ENCODE measurements around the gene LHPP.

The LHPP gene

DNA sequence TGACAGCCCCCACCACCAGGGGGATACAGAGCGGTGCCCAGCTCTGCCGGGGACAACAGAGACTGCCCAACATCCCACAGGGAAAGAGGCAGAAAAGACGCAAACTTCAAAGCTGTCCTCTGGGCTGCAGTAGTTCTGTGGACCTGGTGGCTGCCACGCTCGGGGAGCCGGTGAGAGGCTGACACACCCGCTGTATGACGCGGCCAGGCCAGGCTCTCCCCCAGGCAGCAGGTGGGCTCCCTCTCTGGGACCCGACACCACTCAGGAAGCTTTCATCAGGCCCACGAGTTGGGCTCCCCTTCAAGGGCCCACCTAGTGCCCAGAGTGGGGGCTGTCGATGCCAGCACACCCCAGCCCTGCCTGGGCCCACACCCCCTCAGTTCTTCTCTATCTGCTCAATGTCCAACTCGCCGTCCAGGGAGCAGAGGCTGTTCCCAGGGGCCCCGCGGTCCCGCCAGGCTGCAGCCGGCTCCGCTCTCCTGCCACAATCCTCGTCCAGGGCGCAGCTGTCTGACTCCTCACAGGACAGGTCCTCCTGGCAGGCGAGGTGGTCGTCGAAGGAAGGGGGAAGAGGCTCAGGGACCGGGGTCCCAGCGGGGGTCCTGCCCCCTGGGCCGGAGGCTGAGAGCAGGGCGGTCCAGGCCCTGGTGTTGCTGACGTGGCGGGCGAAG lies 161.4 kb downstream of the LHPP start:
- H4K5ac ChIP-seq (ENCODE audit: low read length): no peak overlapping the region
- no peaks in the 10 kb centered on the region for H3K4me1 ChIP-seq (ENCODE audit: control insufficient read depth, low read depth, low read length)
- no peak overlapping the region for H3K23ac ChIP-seq (ENCODE audit: low read length)
- H3K36me3 ChIP-seq (ENCODE audit: control insufficient read depth, insufficient read depth, low read length): no peaks in the 10 kb centered on the region
- H3K18ac ChIP-seq (ENCODE audit: low read length): no peak overlapping the region
- H3K4me2 ChIP-seq (ENCODE audit: low read length): no peak overlapping the region
- no CpG with 5 or more reads among the region's 31 CpGs for WGBS (ENCODE audit: extremely low coverage, insufficient coverage, low lambda C conversion rate)
- no peaks in the 10 kb centered on the region for H3K79me2 ChIP-seq (ENCODE audit: control insufficient read depth, insufficient read depth, low read length)
- DNase-seq: no peak
- no peak overlapping the region for H3K9ac ChIP-seq (ENCODE audit: low read length)
- H2AK5ac ChIP-seq (ENCODE audit: low read length): no peak overlapping the region
- no peak overlapping the region for H3K4me3 ChIP-seq (ENCODE audit: low read length)
- H3K79me1 ChIP-seq (ENCODE audit: low read length): no peaks in the 10 kb centered on the region
- H3K4ac ChIP-seq (ENCODE audit: low read depth, low read length): no peak overlapping the region
- no peak overlapping the region for H2BK5ac ChIP-seq (ENCODE audit: low read length)
- H3K27ac ChIP-seq (ENCODE audit: low read depth, low read length): no peak overlapping the region
- H2BK120ac ChIP-seq (ENCODE audit: low read depth, low read length): no peak overlapping the region
- no peaks in the 10 kb centered on the region for H3K27me3 ChIP-seq (ENCODE audit: insufficient read depth, low read length, poor library complexity)
- no peak overlapping the region for H2BK15ac ChIP-seq (replicated peaks; ENCODE audit: low read depth)
- no peak overlapping the region for H4K8ac ChIP-seq (ENCODE audit: low read depth, low read length)
- no peak overlapping the region for H3K56ac ChIP-seq (ENCODE audit: low read length)

DNA sequence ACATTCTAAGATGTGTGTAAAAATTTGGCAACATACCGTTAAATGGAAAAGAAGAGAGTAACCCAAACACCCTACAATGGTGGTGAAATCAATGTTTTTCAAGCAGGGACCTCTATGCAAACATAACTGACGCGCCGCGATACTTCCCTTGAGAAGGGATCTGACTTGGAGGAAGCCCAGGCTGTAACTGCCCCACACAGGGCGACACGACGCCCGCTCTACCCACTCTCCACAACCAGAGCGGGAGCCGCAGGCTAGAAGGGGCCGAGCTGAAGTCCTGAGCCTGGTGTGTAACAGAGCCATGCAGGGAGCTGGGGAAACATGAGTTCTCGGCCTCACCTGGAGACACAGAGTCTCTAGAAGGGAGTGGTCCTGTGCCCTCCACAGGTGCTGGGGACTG lies 162.4 kb downstream of the LHPP start:
- no peak overlapping the region for H3K56ac ChIP-seq (ENCODE audit: low read length)
- no peak overlapping the region for H2BK15ac ChIP-seq (replicated peaks; ENCODE audit: low read depth)
- no peaks in the 10 kb centered on the region for H3K79me2 ChIP-seq (ENCODE audit: control insufficient read depth, insufficient read depth, low read length)
- no peak overlapping the region for H2BK5ac ChIP-seq (ENCODE audit: low read length)
- H3K36me3 ChIP-seq (ENCODE audit: control insufficient read depth, insufficient read depth, low read length): no peaks in the 10 kb centered on the region
- no peak overlapping the region for H4K8ac ChIP-seq (ENCODE audit: low read depth, low read length)
- no peak overlapping the region for H2BK120ac ChIP-seq (ENCODE audit: low read depth, low read length)
- no peak overlapping the region for H3K18ac ChIP-seq (ENCODE audit: low read length)
- no peaks in the 10 kb centered on the region for H3K79me1 ChIP-seq (ENCODE audit: low read length)
- H3K4ac ChIP-seq (ENCODE audit: low read depth, low read length): no peak overlapping the region
- H3K27ac ChIP-seq (ENCODE audit: low read depth, low read length): no peak overlapping the region
- no peak overlapping the region for H3K4me2 ChIP-seq (ENCODE audit: low read length)
- no peaks in the 10 kb centered on the region for H3K4me1 ChIP-seq (ENCODE audit: control insufficient read depth, low read depth, low read length)
- no peak overlapping the region for H3K9ac ChIP-seq (ENCODE audit: low read length)
- no peak overlapping the region for H3K4me3 ChIP-seq (ENCODE audit: low read length)
- no peaks in the 10 kb centered on the region for H3K27me3 ChIP-seq (ENCODE audit: insufficient read depth, low read length, poor library complexity)
- no peak for DNase-seq
- H2AK5ac ChIP-seq (ENCODE audit: low read length): no peak overlapping the region
- H3K23ac ChIP-seq (ENCODE audit: low read length): no peak overlapping the region
- H4K5ac ChIP-seq (ENCODE audit: low read length): no peak overlapping the region
- WGBS (ENCODE audit: extremely low coverage, insufficient coverage, low lambda C conversion rate): no CpG with 5 or more reads among the region's 13 CpGs

DNA sequence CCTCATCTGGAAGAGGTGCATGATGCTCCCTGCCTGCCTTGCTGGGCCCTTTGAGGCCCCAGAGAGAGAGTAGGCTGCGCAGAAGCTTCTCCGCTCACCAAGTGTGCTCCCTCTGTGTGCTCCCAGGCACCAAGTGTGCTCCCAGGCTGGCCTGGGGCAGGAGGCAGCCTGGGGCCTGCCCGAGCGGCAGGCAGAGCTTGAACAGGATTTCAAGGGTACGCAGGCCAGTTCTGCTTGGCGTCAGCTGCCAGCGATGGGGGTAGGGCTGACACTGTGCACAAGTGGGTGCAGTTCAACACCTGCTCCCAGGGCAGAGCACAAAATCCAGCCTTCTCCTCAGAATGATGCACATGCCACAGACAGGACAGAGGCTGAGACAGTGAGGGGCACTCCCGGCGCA lies 162.8 kb downstream of the LHPP start:
- no peak overlapping the region for H3K18ac ChIP-seq (ENCODE audit: low read length)
- H3K27me3 ChIP-seq (ENCODE audit: insufficient read depth, low read length, poor library complexity): no peaks in the 10 kb centered on the region
- DNase-seq: no peak
- no peak overlapping the region for H3K56ac ChIP-seq (ENCODE audit: low read length)
- H3K23ac ChIP-seq (ENCODE audit: low read length): no peak overlapping the region
- no peak overlapping the region for H3K4ac ChIP-seq (ENCODE audit: low read depth, low read length)
- no peak overlapping the region for H2BK15ac ChIP-seq (replicated peaks; ENCODE audit: low read depth)
- H2AK5ac ChIP-seq (ENCODE audit: low read length): no peak overlapping the region
- no peak overlapping the region for H3K27ac ChIP-seq (ENCODE audit: low read depth, low read length)
- no CpG with 5 or more reads among the region's 9 CpGs for WGBS (ENCODE audit: extremely low coverage, insufficient coverage, low lambda C conversion rate)
- no peaks in the 10 kb centered on the region for H3K79me1 ChIP-seq (ENCODE audit: low read length)
- no peak overlapping the region for H3K4me3 ChIP-seq (ENCODE audit: low read length)
- no peak overlapping the region for H3K9ac ChIP-seq (ENCODE audit: low read length)
- H2BK5ac ChIP-seq (ENCODE audit: low read length): no peak overlapping the region
- H2BK120ac ChIP-seq (ENCODE audit: low read depth, low read length): no peak overlapping the region
- no peak overlapping the region for H3K4me2 ChIP-seq (ENCODE audit: low read length)
- H3K4me1 ChIP-seq (ENCODE audit: control insufficient read depth, low read depth, low read length): no peaks in the 10 kb centered on the region
- H3K79me2 ChIP-seq (ENCODE audit: control insufficient read depth, insufficient read depth, low read length): no peaks in the 10 kb centered on the region
- no peak overlapping the region for H4K5ac ChIP-seq (ENCODE audit: low read length)
- H3K36me3 ChIP-seq (ENCODE audit: control insufficient read depth, insufficient read depth, low read length): no peaks in the 10 kb centered on the region
- no peak overlapping the region for H4K8ac ChIP-seq (ENCODE audit: low read depth, low read length)

DNA sequence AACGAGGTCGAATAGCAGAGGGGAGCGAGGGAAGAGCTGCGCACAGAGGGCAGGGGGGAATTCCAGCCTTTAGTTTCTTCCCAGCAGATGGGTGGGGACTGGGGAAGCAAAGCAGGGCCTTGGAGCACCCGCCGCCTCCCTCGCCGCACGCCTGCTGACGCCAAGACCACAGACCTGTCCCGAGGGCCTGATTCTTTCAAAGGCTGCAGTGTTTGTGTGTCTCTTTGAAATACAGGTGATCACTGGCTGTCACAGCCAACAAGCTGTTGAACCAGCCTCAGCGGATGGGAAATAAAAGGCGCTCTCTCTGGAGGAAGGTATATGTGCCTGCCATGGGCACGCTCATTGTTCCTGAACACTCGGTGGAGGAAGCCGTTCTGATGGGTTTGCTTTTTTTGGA lies 163.3 kb downstream of the LHPP start:
- DNase-seq: no peak
- no peaks in the 10 kb centered on the region for H3K36me3 ChIP-seq (ENCODE audit: control insufficient read depth, insufficient read depth, low read length)
- no peaks in the 10 kb centered on the region for H3K79me1 ChIP-seq (ENCODE audit: low read length)
- H3K4ac ChIP-seq (ENCODE audit: low read depth, low read length): no peak overlapping the region
- no peaks in the 10 kb centered on the region for H3K4me1 ChIP-seq (ENCODE audit: control insufficient read depth, low read depth, low read length)
- H4K5ac ChIP-seq (ENCODE audit: low read length): no peak overlapping the region
- H3K9ac ChIP-seq (ENCODE audit: low read length): no peak overlapping the region
- H3K27me3 ChIP-seq (ENCODE audit: insufficient read depth, low read length, poor library complexity): no peaks in the 10 kb centered on the region
- H3K79me2 ChIP-seq (ENCODE audit: control insufficient read depth, insufficient read depth, low read length): no peaks in the 10 kb centered on the region
- no peak overlapping the region for H2BK5ac ChIP-seq (ENCODE audit: low read length)
- no peak overlapping the region for H3K23ac ChIP-seq (ENCODE audit: low read length)
- H3K27ac ChIP-seq (ENCODE audit: low read depth, low read length): no peak overlapping the region
- no peak overlapping the region for H2AK5ac ChIP-seq (ENCODE audit: low read length)
- no peak overlapping the region for H3K18ac ChIP-seq (ENCODE audit: low read length)
- no peak overlapping the region for H2BK15ac ChIP-seq (replicated peaks; ENCODE audit: low read depth)
- no peak overlapping the region for H3K4me2 ChIP-seq (ENCODE audit: low read length)
- no CpG with 5 or more reads among the region's 16 CpGs for WGBS (ENCODE audit: extremely low coverage, insufficient coverage, low lambda C conversion rate)
- H3K56ac ChIP-seq (ENCODE audit: low read length): no peak overlapping the region
- H3K4me3 ChIP-seq (ENCODE audit: low read length): no peak overlapping the region
- no peak overlapping the region for H2BK120ac ChIP-seq (ENCODE audit: low read depth, low read length)
- no peak overlapping the region for H4K8ac ChIP-seq (ENCODE audit: low read depth, low read length)

DNA sequence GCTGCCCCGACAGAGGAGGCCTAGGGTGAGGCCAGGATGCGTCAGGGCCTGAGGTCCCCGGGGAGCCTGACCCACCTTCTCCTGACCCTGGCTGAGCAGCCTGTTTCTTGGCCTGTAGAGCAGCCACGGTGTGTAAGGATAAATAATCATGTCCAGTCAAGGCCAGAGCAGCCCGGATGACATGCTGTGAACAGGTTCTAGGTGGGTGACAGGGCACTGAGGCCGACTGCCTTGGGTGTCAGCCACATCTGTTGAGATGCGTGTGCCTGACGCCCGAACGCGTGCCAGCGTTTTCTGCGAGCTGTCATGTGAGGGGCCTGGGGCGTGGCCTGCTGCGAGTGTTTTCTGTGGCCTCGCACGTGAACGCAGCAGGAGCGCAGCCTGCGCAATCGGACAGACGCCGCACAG lies 164.2 kb downstream of the LHPP start:
- H3K79me1 ChIP-seq (ENCODE audit: low read length): no peaks in the 10 kb centered on the region
- H2BK120ac ChIP-seq (ENCODE audit: low read depth, low read length): no peak overlapping the region
- no peak overlapping the region for H2AK5ac ChIP-seq (ENCODE audit: low read length)
- no peak overlapping the region for H3K27ac ChIP-seq (ENCODE audit: low read depth, low read length)
- H2BK5ac ChIP-seq (ENCODE audit: low read length): no peak overlapping the region
- H3K56ac ChIP-seq (ENCODE audit: low read length): no peak overlapping the region
- H3K9ac ChIP-seq (ENCODE audit: low read length): no peak overlapping the region
- H3K4me1 ChIP-seq (ENCODE audit: control insufficient read depth, low read depth, low read length): no peaks in the 10 kb centered on the region
- H4K5ac ChIP-seq (ENCODE audit: low read length): no peak overlapping the region
- no peaks in the 10 kb centered on the region for H3K79me2 ChIP-seq (ENCODE audit: control insufficient read depth, insufficient read depth, low read length)
- H2BK15ac ChIP-seq (replicated peaks; ENCODE audit: low read depth): no peak overlapping the region
- no peak for DNase-seq
- H3K27me3 ChIP-seq (ENCODE audit: insufficient read depth, low read length, poor library complexity): no peaks in the 10 kb centered on the region
- no peak overlapping the region for H4K8ac ChIP-seq (ENCODE audit: low read depth, low read length)
- no peak overlapping the region for H3K4ac ChIP-seq (ENCODE audit: low read depth, low read length)
- no peak overlapping the region for H3K4me2 ChIP-seq (ENCODE audit: low read length)
- H3K23ac ChIP-seq (ENCODE audit: low read length): no peak overlapping the region
- WGBS (ENCODE audit: extremely low coverage, insufficient coverage, low lambda C conversion rate): no CpG with 5 or more reads among the region's 23 CpGs
- no peak overlapping the region for H3K18ac ChIP-seq (ENCODE audit: low read length)
- no peak overlapping the region for H3K4me3 ChIP-seq (ENCODE audit: low read length)
- no peaks in the 10 kb centered on the region for H3K36me3 ChIP-seq (ENCODE audit: control insufficient read depth, insufficient read depth, low read length)

DNA sequence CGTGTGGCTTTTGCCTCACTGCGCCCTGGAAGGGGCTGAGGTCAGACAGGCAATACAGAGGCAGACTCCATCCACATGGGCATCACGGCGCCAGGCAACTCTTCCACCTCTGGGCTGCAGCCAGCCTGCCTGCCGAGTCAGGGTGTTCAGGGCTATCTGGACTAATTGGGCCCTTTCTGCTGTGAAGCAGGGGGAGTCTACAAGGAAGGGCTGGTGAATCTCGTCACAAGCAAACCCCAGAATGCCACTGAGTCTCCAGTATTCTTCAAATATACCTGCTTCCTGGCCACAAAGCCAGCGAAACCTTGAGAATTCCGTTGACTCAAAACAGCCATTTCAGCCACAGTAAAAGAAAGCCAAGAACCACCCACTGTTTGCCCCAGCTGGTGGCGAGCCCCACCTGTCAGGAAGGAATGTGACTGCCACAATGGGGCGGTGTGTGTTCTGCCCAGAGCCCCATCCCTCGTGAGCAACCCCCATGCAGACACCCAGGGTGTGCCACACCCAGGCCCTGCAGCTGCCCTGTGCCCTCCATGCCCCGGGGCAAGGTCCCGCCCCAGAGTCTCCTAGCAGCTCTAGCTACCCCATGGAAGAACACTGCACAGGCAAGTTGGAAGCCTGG lies 165.2 kb downstream of the LHPP start:
- Histone ChIP-seq H3K4me1 (ENCODE audit: control insufficient read depth, low read depth, low read length) (no peaks in the 10 kb centered on the region), H3K9ac (ENCODE audit: low read length) (no peak overlapping the region), H3K27ac (ENCODE audit: low read depth, low read length) (no peak overlapping the region), H2BK5ac (ENCODE audit: low read length) (no peak overlapping the region), H4K5ac (ENCODE audit: low read length) (no peak overlapping the region), H2BK120ac (ENCODE audit: low read depth, low read length) (no peak overlapping the region), H3K18ac (ENCODE audit: low read length) (no peak overlapping the region), H3K4ac (ENCODE audit: low read depth, low read length) (no peak overlapping the region), H3K4me2 (ENCODE audit: low read length) (no peak overlapping the region), H3K79me2 (ENCODE audit: control insufficient read depth, insufficient read depth, low read length) (no peaks in the 10 kb centered on the region), H3K36me3 (ENCODE audit: control insufficient read depth, insufficient read depth, low read length) (no peaks in the 10 kb centered on the region), H2AK5ac (ENCODE audit: low read length) (no peak overlapping the region), H3K56ac (ENCODE audit: low read length) (peak overlapping the region; percentile 15), H4K8ac (ENCODE audit: low read depth, low read length) (no peak overlapping the region), H3K79me1 (ENCODE audit: low read length) (no peaks in the 10 kb centered on the region), H3K23ac (ENCODE audit: low read length) (no peak overlapping the region), H3K27me3 (ENCODE audit: insufficient read depth, low read length, poor library complexity) (no peaks in the 10 kb centered on the region), H2BK15ac (replicated peaks; ENCODE audit: low read depth) (no peak overlapping the region), H3K4me3 (ENCODE audit: low read length) (no peak overlapping the region)
- WGBS (ENCODE audit: extremely low coverage, insufficient coverage, low lambda C conversion rate): no CpG with 5 or more reads among the region's 13 CpGs
- DNase-seq: no peak

Measured in mesendoderm (in vitro differentiated cells).